CD4-positive, CD25-positive, alpha-beta regulatory T cell (primary cell): ENCODE data around the gene KRTAP9-7. TPM values are rescaled to one million over a fixed set of nuclear protein-coding genes. Genes with fewer than 3 reads are reported as not detected.
"Not testable (repeated sequence)": the region's sequence is repeated elsewhere in the genome, so short reads cannot be mapped to it uniquely, and the experiment has no call there.

Experiments used
- ATAC-seq, 2 donors: fragments of 150-1000 bp; cut with Tn5 transposase; one replicate each; pipeline ENCODE4 v1.10.0; 2021; ENCODE audit warnings: low read depth in 2 of 2, moderate number of reproducible peaks in 2 of 2, moderate library complexity in 1 of 2
- DNase-seq, 3 donors: peaks; one replicate each; pipeline versions ENCODE4 v3.0.0 to v3.0.0-alpha.2; 2012 to 2022; ENCODE audit warnings: mixed read lengths in 1 of 3
- H3K27ac ChIP-seq: one replicate; pipeline ENCODE4 v1.7.0; 2013; ENCODE audit warnings: mild to moderate bottlenecking, low read length; ENCODE audit not compliant: insufficient read depth, poor library complexity, severe bottlenecking
- H3K27me3 ChIP-seq: one replicate; pipeline ENCODE4 v1.7.0; 2013; ENCODE audit warnings: low read length; ENCODE audit not compliant: control insufficient read depth, insufficient read depth
- H3K36me3 ChIP-seq: one replicate; pipeline ENCODE4 v1.7.0; 2013; ENCODE audit warnings: mild to moderate bottlenecking, low read length, moderate library complexity; ENCODE audit not compliant: control insufficient read depth, insufficient read depth
- H3K4me1 ChIP-seq: 2 replicates; pipeline ENCODE4 v1.7.0; 2013; ENCODE audit warnings: mild to moderate bottlenecking, low read length; ENCODE audit not compliant: insufficient read depth, control insufficient read depth, poor library complexity, severe bottlenecking
- H3K4me3 ChIP-seq: one replicate; pipeline ENCODE4 v1.7.0; 2013; ENCODE audit warnings: low read depth, mild to moderate bottlenecking, low read length, moderate library complexity
- H3K9me3 ChIP-seq, 2 experiments: 1 replicate in 1 of 2; 2 replicates in 1 of 2; pipeline ENCODE4 v1.7.0; 2013; ENCODE audit warnings: low read length in 2 of 2, mild to moderate bottlenecking in 1 of 2, moderate library complexity in 1 of 2; ENCODE audit not compliant: control insufficient read depth in 2 of 2
- H3K27ac Mint-ChIP-seq, 3 donors: one replicate each; pipeline ENCODE4 v1.8.0; 2020 to 2022; ENCODE audit warnings: mild to moderate bottlenecking in 3 of 3, mixed read lengths in 3 of 3, moderate library complexity in 2 of 3
- H3K27me3 Mint-ChIP-seq: one replicate; pipeline ENCODE4 v1.8.0; 2022; ENCODE audit warnings: mild to moderate bottlenecking, mixed read lengths
- H3K36me3 Mint-ChIP-seq: one replicate; pipeline ENCODE4 v1.8.0; 2020; ENCODE audit warnings: mixed read lengths
- H3K4me1 Mint-ChIP-seq, 4 donors: one replicate each; pipeline ENCODE4 v1.8.0; 2020 to 2022; ENCODE audit warnings: mixed read lengths in 4 of 4, mild to moderate bottlenecking in 1 of 4
- H3K4me3 Mint-ChIP-seq, 4 donors: one replicate each; pipeline ENCODE4 v1.8.0; 2020 to 2022; ENCODE audit warnings: mild to moderate bottlenecking in 4 of 4, mixed read lengths in 4 of 4, moderate library complexity in 3 of 4
- H3K9me3 Mint-ChIP-seq, 7 donors: one replicate each; pipeline ENCODE4 v1.8.0; 2020 to 2022; ENCODE audit warnings: mixed read lengths in 7 of 7, mild to moderate bottlenecking in 3 of 7, moderate library complexity in 2 of 7
- polyA plus RNA-seq, 4 donors: library from polyadenylated mRNA; unstranded; fragments of 300-500 nt; fragmentation: Illumina TruSeq; gene quantifications; one replicate each; pipeline ENCODE4 v1.2.3, GENCODE V29; 2021
- total RNA-seq: library from RNA; stranded (reverse); gene quantifications from one replicate; pipeline ENCODE4 v1.2.3, GENCODE V29; 2022

KRTAP9-7 gene
- total and polyA plus RNA-seq, 5 donors from 2014 or later, result not detected

DNA sequence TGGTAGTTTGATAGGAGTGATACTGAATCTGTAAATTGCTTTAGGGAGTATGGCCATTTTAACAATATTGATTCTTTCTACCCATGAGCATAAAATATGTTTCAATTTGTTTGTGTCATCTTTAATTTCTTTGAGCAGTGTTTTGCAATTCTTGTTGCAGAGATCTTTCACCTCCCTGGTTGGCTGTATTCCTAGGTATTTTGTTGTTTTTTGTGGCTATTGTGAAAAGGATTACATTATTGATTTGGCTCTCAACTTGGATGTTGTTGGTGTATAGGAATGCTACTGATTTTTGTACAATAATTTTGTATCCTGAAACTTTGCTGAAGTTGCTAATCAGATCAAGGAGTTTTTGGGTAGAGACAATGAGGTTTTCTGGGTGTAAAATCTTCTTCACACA, 17.1 kb upstream of the KRTAP9-7 start:
- H3K4me1 Mint-ChIP-seq, result peaks cover 0 to 12% (median 3%) of the 10 kb centered on the region in 4 donors
- H3K4me3 ChIP-seq, result no peak overlapping the region
- ATAC-seq, result no peak

DNA sequence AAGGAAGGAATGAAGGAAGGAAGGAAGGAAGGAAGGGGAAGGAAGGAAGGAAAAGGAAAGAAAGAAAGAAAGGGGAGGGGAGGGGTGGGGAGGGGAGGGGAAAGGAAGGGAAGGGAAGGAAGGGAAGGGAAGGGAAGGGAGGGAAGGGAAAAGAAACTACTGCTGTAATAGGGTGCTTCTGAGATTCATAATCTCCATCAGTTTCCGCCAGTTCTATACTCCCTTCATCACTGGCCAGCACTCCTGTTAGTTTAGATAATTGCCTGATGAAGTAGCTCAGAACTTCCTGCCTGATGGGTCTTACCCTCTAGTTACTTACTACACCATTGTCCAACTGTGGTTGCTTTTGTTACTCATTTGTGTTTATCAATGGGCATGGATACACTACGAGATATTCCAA, 12.3 kb upstream of the KRTAP9-7 start:
- no peak overlapping the region for H3K4me3 ChIP-seq
- no peaks in the 10 kb centered on the region for H3K4me1 ChIP-seq
- Mint-ChIP-seq H3K27ac (no peak overlapping the region), H3K36me3 (peaks cover 4% of the 10 kb centered on the region), H3K27me3 (peaks cover 37% of the 10 kb centered on the region), H3K4me3 (no peak overlapping the region), H3K9me3 (peaks cover 0 to 2% (median 0%) of the 10 kb centered on the region in 7 donors), H3K4me1 (peaks cover 0 to 18% (median 8%) of the 10 kb centered on the region in 4 donors)
- ATAC-seq, result no peak
- no peak for DNase-seq
- no peak overlapping the region for H3K27ac ChIP-seq
- H3K36me3 ChIP-seq, result no peaks in the 10 kb centered on the region
- no peaks in the 10 kb centered on the region for H3K9me3 ChIP-seq
- peaks cover 20% of the 10 kb centered on the region for H3K27me3 ChIP-seq

More for the DNA sequence above, 17.1 kb upstream of the KRTAP9-7 start:
- Histone ChIP-seq H3K27ac (no peak overlapping the region), H3K9me3 (no peaks in the 10 kb centered on the region), H3K27me3 (peaks cover 32% of the 10 kb centered on the region), H3K4me1 (no peaks in the 10 kb centered on the region), H3K36me3 (no peaks in the 10 kb centered on the region)
- H3K4me3 Mint-ChIP-seq, result no peak overlapping the region
- peaks cover 49% of the 10 kb centered on the region for H3K27me3 Mint-ChIP-seq
- no peak for DNase-seq
- H3K27ac Mint-ChIP-seq, result no peak overlapping the region
- H3K36me3 Mint-ChIP-seq, result peaks cover 4% of the 10 kb centered on the region
- peaks cover 0 to 2% (median 0%) of the 10 kb centered on the region in 7 donors for H3K9me3 Mint-ChIP-seq

DNA sequence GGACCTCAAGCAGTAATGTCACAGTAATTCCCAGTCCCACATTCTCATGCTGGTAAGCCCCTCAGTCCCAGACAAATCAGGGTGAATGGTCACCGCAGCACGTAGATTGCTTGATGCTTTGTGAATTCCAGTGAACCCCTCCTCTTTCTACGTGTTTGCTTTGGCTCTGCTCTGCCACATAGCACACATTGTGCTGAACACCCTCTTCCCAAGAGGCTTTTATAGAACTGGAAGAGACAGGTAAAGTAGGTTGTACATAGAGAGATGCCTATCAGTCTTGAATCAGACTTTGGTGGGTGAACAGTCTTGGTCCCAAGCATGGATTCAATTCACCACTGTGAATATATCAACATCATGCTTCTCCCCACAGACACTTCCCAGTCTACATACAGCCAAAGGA, 10.9 kb upstream of the KRTAP9-7 start:
- peaks cover 0 to 18% (median 8%) of the 10 kb centered on the region in 4 donors for H3K4me1 Mint-ChIP-seq
- Histone ChIP-seq H3K36me3 (no peaks in the 10 kb centered on the region), H3K9me3 (no peaks in the 10 kb centered on the region)

DNA sequence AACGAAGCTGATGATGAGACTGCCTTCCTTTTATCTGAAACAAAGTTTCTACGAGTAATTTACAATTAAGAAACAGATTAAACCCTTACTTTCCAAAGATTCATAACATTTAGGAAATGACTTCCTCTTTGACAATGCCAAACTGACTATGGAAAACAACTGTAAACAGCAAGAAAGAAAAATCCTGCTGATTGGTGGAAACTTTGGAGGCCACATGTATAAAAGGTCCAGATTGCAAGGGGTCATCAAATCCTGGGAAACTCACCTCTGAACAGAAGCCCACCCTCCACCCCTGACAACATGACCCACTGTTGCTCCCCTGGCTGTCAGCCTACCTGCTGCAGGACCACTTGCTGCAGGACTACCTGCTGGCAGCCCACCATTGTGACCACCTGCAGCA, 10.4 kb upstream of the KRTAP9-7 start, which contains the start of gene KRTAP9-6:
KRTAP9-6 (plus strand) TSS at position 301 of the 400 bp plus-strand sequence; CDS start at position 301, 0 bp downstream.
- Histone ChIP-seq H3K4me3 (no peak within 1 kb of the TSS), H3K27me3 (peaks cover 13% of the 10 kb centered on the region), H3K27ac (no peak within 1 kb of the TSS), H3K36me3 (no peaks in the 10 kb centered on the region), H3K9me3 (no peaks in the 10 kb centered on the region), H3K4me1 (no peaks in the 10 kb centered on the region)
- DNase-seq, result no peak
- peaks cover 0 to 2% (median 0%) of the 10 kb centered on the region in 7 donors for H3K9me3 Mint-ChIP-seq
- H3K4me1 Mint-ChIP-seq, result peaks cover 0 to 18% (median 8%) of the 10 kb centered on the region in 4 donors
- peak within 1 kb of the TSS in 1 of 3 donors; percentile 15 for H3K27ac Mint-ChIP-seq
- ATAC-seq, result no peak
- peaks cover 31% of the 10 kb centered on the region for H3K27me3 Mint-ChIP-seq
- H3K36me3 Mint-ChIP-seq, result peaks cover 4% of the 10 kb centered on the region
- H3K4me3 Mint-ChIP-seq, result no peak within 1 kb of the TSS

More for the DNA sequence above, 10.9 kb upstream of the KRTAP9-7 start:
- peaks cover 14% of the 10 kb centered on the region for H3K27me3 ChIP-seq
- peaks cover 4% of the 10 kb centered on the region for H3K36me3 Mint-ChIP-seq
- peaks cover 31% of the 10 kb centered on the region for H3K27me3 Mint-ChIP-seq
- H3K4me3 ChIP-seq, result no peak overlapping the region
- H3K4me3 Mint-ChIP-seq, result no peak overlapping the region
- no peak for DNase-seq
- peak overlapping the region in 1 of 3 donors; percentile 15 for H3K27ac Mint-ChIP-seq
- ATAC-seq, result no peak
- no peak overlapping the region for H3K27ac ChIP-seq
- no peaks in the 10 kb centered on the region for H3K4me1 ChIP-seq
- H3K9me3 Mint-ChIP-seq, result peaks cover 0 to 2% (median 0%) of the 10 kb centered on the region in 7 donors

DNA sequence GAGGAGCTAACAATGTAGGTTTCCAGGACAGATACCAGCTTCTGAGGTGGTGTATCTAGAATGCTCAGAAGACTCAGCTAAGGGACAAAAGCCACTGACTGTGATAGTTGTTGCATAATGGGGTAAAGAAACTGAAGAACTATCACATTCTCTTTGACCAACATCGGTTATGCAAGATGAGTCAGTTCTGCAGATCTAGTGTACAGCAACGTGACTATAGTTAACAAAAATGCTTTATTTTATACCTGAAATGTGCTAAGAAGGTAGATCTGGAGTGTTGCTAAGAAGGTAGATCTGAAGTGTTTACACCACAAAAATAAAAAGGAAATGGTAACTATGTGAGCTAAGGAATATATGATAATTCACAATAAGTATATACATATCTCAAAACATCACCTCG, 7.8 kb upstream of the KRTAP9-7 start:
- Histone ChIP-seq H3K36me3 (no peaks in the 10 kb centered on the region), H3K4me1 (no peaks in the 10 kb centered on the region), H3K9me3 (no peaks in the 10 kb centered on the region), H3K27ac (no peak overlapping the region), H3K27me3 (peaks cover 11% of the 10 kb centered on the region), H3K4me3 (no peak overlapping the region)
- no peaks in the 10 kb centered on the region for H3K36me3 Mint-ChIP-seq
- H3K4me1 Mint-ChIP-seq, result peaks cover 0 to 17% (median 7%) of the 10 kb centered on the region in 4 donors
- DNase-seq (no peak), ATAC-seq (no peak)
- no peak overlapping the region for H3K4me3 Mint-ChIP-seq
- H3K9me3 Mint-ChIP-seq, result no peaks in the 10 kb centered on the region
- peaks cover 21% of the 10 kb centered on the region for H3K27me3 Mint-ChIP-seq
- H3K27ac Mint-ChIP-seq, result no peak overlapping the region

DNA sequence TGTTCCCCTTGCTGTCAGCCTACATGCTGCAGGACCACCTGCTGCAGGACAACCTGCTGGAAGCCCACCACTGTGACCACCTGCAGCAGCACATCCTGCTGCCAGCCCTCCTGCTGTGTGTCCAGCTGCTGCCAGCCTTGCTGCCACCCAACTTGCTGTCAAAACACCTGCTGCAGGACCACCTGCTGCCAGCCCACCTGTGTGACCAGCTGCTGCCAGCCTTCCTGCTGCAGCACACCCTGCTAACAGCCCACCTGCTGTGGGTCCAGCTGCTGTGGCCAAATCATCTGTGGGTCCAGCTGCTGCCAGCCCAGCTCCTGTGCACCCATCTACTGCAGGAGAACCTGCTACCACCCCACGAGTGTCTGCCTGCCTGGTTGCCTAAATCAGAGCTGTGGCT, 4.2 kb upstream of the KRTAP9-7 start:
- H3K9me3 ChIP-seq, H3K36me3 Mint-ChIP-seq, H3K9me3 Mint-ChIP-seq, H3K4me1 Mint-ChIP-seq, DNase-seq, ATAC-seq, H3K27ac ChIP-seq, H3K4me3 ChIP-seq, H3K4me1 ChIP-seq, H3K36me3 ChIP-seq, H3K27me3 ChIP-seq, H3K27ac Mint-ChIP-seq, H3K4me3 Mint-ChIP-seq: not testable (repeated sequence)
- peaks cover 13% of the 10 kb centered on the region for H3K27me3 Mint-ChIP-seq

DNA sequence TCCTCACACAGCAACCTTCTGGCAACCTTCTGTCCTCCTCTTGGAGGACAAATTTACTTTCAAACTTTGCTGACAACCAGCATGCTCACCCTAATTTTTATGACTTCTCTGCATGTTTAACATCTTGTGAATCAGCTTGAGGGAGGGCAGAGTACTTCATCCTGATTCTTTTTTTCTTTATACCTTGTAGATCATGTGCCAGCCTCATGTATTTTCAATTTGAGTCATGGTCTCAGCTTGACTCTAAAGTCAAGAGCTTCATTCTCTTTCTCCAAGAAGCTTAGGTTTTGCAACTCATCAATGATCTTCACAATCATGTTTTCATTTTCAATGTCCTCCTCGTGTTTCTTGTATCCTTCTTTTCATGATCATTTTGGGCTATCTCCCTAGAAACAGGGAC, 3.6 kb upstream of the KRTAP9-7 start:
- ATAC-seq, result no peak
- no peak for DNase-seq
- Histone ChIP-seq H3K9me3 (no peaks in the 10 kb centered on the region), H3K27me3 (peaks cover 6% of the 10 kb centered on the region), H3K36me3 (no peaks in the 10 kb centered on the region), H3K27ac (no peak overlapping the region), H3K4me1 (no peaks in the 10 kb centered on the region), H3K4me3 (no peak overlapping the region)
- H3K4me1 Mint-ChIP-seq, result peaks cover 0 to 10% (median 5%) of the 10 kb centered on the region in 4 donors
- no peaks in the 10 kb centered on the region for H3K9me3 Mint-ChIP-seq
- H3K4me3 Mint-ChIP-seq, result no peak overlapping the region
- H3K27ac Mint-ChIP-seq, result no peak overlapping the region
- H3K27me3 Mint-ChIP-seq, result peaks cover 16% of the 10 kb centered on the region
- H3K36me3 Mint-ChIP-seq, result no peaks in the 10 kb centered on the region

DNA sequence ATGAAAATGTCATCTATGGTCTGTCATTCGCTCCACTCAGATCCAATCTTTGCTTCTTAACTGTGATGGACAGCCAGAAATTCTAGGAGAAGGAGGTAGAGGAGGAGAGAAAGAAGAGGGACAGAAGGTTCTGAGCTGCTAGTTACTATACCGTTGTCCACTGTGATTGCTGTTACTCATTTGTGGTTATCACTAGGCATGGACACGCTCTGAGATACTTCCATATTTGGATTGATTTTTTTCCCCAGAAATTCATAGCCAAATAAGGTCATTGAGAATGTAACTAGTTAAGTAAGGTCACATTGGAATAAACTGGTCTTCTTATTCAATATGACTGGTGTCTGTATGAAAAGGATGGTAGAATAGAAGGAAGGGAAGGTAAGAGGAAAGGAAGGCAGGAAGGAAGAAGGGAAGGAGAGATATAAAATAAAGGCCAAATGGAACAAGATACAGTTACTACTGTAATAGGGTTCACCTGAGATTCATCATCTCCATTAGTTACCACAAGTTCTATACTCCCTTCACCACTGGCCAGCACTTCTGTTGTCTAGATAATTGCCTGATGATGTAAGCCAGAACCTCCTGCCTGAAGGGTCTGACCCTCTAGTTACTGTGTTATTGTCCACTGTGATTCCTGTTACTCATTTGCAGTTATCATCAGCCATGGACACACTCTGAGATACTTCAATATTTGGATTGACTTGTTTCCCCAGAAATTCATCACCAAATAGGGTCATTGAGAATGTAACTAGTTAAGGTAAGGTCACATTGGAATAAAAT, 2.9 kb downstream of the KRTAP9-7 start:
- Histone ChIP-seq H3K36me3 (no peaks in the 10 kb centered on the region), H3K27me3 (peaks cover 15% of the 10 kb centered on the region), H3K27ac (no peak overlapping the region), H3K4me1 (no peaks in the 10 kb centered on the region), H3K4me3 (no peak overlapping the region), H3K9me3 (no peaks in the 10 kb centered on the region)
- Mint-ChIP-seq H3K4me1 (peaks cover 0 to 9% (median 0%) of the 10 kb centered on the region in 4 donors), H3K9me3 (peaks cover 0 to 6% (median 0%) of the 10 kb centered on the region in 7 donors), H3K4me3 (no peak overlapping the region), H3K27ac (no peak overlapping the region), H3K27me3 (peaks cover 38% of the 10 kb centered on the region), H3K36me3 (no peaks in the 10 kb centered on the region)
- ATAC-seq (no peak), DNase-seq (no peak)
